GM10266 (cell line): ENCODE data around the gene PIK3AP1.

Experiments used
- DNase-seq: peaks from one replicate; pipeline ENCODE4 v3.0.0; 2012; ENCODE audit errors: extremely low spot score
- TF ChIP-seq, protein P1 (sequence below): IDR thresholded peaks from 2 replicates; pipeline ENCODE4 v1.5.1; 2012; ENCODE audit warnings: mild to moderate bottlenecking, low read depth; ENCODE audit not compliant: control insufficient read depth, insufficient read depth; ENCODE audit errors: missing control alignments

The PIK3AP1 gene

GRCh38 chr10:96670786-96671185 is 49.5 kb downstream of the PIK3AP1 start:
- DNase-seq = no peak
- TF ChIP-seq, protein P1, sequence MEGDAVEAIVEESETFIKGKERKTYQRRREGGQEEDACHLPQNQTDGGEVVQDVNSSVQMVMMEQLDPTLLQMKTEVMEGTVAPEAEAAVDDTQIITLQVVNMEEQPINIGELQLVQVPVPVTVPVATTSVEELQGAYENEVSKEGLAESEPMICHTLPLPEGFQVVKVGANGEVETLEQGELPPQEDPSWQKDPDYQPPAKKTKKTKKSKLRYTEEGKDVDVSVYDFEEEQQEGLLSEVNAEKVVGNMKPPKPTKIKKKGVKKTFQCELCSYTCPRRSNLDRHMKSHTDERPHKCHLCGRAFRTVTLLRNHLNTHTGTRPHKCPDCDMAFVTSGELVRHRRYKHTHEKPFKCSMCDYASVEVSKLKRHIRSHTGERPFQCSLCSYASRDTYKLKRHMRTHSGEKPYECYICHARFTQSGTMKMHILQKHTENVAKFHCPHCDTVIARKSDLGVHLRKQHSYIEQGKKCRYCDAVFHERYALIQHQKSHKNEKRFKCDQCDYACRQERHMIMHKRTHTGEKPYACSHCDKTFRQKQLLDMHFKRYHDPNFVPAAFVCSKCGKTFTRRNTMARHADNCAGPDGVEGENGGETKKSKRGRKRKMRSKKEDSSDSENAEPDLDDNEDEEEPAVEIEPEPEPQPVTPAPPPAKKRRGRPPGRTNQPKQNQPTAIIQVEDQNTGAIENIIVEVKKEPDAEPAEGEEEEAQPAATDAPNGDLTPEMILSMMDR = no peak

GRCh38 chr10:96667401-96667800 is 52.9 kb downstream of the PIK3AP1 start:
- TF ChIP-seq, protein P1 = no peak

GRCh38 chr10:96666741-96667140 is 53.6 kb downstream of the PIK3AP1 start:
- TF ChIP-seq, protein P1 = no peak
- DNase-seq = no peak

More at GRCh38 chr10:96667401-96667800, 52.9 kb downstream of the PIK3AP1 start:
- DNase-seq = no peak

GRCh38 chr10:96665306-96665705 is 55.0 kb downstream of the PIK3AP1 start:
- DNase-seq = no peak
- TF ChIP-seq, protein P1 = no peak

DNA sequence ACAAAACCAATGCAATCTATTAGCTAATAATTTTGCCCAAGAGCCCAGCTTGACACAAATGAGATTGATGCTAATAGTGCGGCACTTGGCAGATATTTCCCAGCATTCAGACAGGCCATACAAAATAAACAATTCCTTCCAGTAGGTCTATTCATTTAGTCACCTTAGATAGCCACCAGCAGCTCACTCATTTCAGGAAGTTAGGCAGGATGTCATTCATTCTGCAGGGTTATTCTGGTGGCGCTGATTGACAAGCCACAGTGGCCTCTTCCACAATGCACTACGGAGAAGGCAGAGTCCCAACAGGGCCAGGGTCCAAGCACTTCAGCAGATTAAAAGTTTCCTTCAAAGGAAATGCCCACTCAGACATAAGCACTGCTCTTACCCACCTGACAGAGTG is 55.8 kb downstream of the PIK3AP1 start:
- TF ChIP-seq, protein P1 = no peak
- no peak for DNase-seq

- TF ChIP-seq, protein P1 = no peak
Measured at GRCh38 chr10:96663797-96664196, 56.5 kb downstream of the PIK3AP1 start.

DNA sequence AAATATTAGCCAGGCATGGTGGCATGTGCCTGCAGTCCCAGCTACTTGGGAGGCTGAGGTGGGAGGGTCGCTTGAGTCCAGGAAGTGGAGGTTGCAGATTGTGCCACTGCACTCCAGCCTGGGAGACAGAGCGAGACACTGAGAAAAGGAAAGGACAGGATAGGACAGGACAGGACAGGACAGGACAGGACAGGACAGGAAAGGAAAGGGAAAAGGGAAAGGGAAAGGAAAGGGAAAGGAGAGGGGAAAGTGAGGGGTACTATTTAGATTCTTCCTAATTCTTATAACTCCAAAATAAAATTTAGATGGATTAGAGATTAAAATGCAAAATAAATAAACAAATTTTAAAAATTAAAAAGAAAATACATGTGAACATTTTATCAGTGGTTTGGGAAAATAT is 58.7 kb downstream of the PIK3AP1 start:
- DNase-seq = no peak
- TF ChIP-seq, protein P1 = no peak

More at GRCh38 chr10:96663797-96664196, 56.5 kb downstream of the PIK3AP1 start:
- no peak for DNase-seq
